GM18499 (cell line): ENCODE results near the gene STK39.

ENCODE experiments used
- ATAC-seq: cut with Tn5 transposase; IDR thresholded peaks from one replicate; pipeline ENCODE4 v1.9.1; 2021; ENCODE audit warnings: moderate number of reproducible peaks; ENCODE audit not compliant: insufficient read depth, unreplicated experiment

STK39 gene

DNA sequence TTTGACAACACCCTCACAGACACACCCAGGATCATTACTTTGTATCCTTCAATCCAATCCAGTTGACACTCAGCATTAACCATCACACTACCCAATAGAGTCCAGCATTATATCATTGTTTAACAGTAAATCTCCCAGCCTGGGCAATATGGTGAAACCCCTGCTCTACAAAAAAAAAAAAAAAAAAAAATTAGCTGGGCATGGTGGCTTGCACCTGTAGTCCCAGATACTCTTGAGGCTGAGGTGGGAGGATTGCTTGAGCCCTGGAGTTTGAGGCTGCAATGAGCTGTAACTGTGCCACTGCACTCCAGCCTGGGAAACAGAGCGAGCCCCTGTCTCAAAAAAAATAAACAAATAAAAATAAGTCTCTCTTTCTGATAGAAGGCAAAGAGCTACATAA, 304.0 kb downstream of the STK39 start:
- ATAC-seq = no peak

GRCh38 chr2:167942366-167943081, 304.9 kb downstream of the STK39 start:
- ATAC-seq = no peak

DNA sequence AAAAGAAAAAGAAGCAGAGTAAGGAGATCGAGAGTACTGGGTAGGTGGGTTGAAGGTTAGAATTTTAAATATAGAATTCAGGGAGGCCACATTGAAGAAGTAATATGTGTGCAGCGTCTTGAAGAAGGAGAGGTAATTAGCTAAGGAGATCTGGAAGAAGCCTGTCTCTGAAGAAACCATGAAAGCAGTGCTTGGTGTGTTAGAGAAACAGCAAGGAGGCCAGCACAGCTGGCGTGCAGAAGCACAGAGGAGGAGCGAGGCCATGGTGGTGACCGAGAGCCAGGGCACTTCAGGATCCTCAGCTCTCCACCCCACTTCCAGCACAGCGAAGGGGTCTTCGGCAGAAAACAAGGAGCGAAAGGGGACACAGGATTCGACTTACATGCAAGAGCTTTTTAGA, 305.8 kb downstream of the STK39 start:
- no peak for ATAC-seq

DNA sequence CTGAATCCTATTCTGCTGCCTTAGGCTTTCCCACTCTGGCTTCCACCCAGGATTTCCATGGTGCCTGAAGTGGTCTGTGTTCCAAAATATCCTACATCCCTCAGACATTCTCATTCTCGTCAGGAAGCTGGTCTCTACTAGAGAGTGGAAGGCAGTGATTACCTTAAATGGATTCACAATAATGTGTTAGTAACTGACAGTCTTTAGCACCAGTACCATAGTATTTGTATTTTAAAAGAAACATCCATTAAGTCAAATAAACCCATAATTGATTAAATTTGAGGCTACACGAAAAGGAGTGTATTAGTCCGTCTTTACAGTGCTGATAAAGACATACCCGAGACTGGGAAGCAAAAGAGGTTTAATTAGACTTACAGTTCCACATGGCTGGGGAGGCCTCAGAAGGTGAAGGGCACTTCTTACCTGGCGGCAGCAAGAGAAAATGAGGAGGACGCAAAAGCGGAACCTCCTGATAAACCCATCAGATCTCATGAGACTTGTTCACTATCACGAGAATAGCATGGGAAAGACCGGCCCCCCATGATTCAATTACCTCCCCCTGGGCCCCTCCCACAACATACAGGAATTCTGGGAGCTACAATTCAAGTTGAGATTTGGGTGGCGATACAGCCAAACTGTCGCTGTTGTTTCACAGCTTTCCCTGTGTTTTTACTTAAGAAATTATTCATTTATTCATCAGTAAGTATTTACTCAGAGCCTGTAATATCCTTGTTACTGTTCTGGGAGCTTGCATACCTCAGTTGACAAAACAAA, 306.5 kb downstream of the STK39 start:
- ATAC-seq = no peak

GRCh38 chr2:167940346-167940725, 307.1 kb downstream of the STK39 start:
- no peak for ATAC-seq

DNA sequence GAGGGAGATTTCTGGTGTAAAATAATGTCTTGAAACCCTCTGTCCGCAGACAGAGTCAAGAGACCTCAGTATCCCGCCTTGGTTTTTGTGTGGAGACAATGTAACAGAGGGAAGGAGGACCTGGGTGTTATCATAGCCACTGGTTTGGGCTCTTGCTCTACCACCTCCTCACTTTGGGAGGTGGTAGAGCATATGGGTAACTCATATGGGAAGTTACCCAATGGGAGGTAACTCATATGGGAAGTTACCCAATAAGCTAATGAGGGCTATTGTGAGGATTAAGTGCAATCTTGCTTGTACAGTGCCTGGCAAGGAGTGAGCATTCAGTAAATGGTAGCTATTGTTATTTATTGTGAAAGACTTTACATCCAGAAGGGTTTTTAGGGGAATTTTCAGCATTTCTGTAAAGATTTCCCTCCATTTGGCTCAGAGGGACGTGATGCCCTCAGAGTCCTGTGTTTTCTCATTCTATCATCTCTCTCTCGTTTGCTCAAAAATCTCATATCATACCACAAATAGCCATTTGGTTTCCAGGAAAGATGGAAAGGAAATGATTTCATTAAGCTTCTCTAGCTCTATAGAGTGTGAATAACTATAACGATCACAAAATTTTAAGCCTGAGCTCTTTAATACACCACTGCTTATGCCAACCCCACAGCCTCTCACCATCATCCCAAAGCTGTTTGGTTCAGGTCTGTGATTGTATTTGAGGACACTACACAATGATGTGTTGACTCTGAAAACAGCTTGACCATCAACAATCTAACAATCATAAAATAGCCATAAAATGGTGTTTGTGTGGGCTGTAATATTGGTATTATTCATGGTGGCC, 307.7 kb downstream of the STK39 start:
- ATAC-seq = no peak

GRCh38 chr2:167937403-167937802, 310.0 kb downstream of the STK39 start:
- no peak for ATAC-seq

DNA sequence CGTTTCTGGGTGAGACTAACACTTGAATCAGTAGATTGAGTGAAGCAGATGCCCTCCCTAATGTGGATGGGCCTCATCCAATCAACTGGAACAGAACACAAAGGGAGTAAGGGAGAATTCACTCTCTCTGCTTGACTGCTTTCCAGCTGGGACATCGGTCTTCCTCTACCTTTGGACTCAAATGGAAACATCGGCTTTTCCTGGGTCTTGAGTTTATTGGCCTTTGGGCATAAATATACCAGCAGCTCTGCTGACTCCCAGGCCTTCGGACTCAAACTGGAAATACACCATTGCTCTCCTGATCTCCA, 311.6 kb downstream of the STK39 start:
- no peak for ATAC-seq

GRCh38 chr2:167933097-167933814, 314.1 kb downstream of the STK39 start:
- ATAC-seq = no peak

DNA sequence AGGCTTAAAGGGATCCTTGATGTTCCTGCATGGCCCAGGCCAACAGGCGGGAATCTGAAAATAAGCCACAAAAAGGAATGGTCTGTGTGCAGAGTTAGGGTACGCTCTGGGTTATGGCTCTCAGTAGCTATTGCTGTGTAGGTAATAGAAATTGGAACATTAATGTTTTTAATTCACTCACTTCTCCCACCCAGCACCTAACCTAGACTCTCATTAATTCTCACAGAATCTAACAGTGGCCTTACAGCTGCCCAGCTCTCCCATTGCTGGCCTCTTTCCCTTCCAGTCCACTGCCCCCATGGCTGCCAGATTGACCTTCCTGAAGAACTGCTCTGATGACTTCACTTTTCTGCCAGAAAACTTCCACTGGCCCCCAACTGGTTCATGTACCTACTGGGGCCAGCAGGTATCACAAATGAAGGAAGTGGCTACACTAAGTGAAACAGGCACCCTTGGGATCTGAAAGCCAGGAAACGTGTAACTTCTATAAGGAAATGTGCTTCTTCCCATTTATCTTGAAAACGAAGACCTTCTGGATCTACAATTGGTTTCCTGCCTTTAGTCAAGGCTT, 315.2 kb downstream of the STK39 start:
- no peak for ATAC-seq

- no peak for ATAC-seq
Measured at GRCh38 chr2:167929484-167929883, 317.9 kb downstream of the STK39 start.

GRCh38 chr2:167928434-167928833, 319.0 kb downstream of the STK39 start:
- ATAC-seq = no peak

GRCh38 chr2:167925758-167926157, 321.6 kb downstream of the STK39 start:
- ATAC-seq = no peak

DNA sequence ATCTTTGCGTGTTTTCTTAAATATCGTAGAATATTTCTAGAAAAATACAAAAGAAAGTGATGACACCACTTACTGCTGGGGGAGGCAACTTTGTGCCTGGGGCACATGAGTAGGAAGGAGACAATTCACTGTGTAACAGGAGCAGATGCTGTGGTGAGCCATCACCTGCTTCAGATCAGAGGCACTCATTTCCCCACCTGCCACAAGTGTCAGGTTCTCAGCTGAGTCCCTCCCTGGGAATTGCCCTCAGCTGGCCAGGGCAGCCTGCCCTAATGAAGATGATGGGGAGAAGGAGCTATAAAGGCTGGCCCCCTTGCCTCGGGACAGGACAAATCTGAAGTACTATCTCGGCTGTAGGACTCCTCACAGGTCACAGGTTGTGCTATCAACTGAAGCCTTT, 322.8 kb downstream of the STK39 start:
- ATAC-seq = no peak

DNA sequence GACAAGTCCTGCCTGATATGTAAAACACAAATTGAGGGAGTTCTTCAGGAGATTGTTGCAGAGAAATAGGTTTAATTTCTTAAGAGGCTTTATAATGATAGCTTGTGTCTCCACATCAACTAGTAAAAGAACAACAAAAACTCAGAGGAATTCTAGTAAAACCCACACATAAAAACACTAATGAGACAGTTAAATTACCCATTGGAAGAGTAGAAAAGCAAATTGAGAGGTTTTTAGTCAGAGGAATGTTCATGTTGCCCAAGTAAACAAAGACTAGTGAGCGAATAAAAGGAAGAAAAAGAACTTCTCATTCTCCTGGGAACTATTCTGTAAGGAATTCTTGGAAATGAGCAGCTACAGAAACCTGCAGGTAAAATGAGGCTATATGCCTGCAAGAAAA, 330.6 kb downstream of the STK39 start:
- no peak for ATAC-seq

- ATAC-seq = no peak
Measured at GRCh38 chr2:167914969-167915368, 332.4 kb downstream of the STK39 start.

DNA sequence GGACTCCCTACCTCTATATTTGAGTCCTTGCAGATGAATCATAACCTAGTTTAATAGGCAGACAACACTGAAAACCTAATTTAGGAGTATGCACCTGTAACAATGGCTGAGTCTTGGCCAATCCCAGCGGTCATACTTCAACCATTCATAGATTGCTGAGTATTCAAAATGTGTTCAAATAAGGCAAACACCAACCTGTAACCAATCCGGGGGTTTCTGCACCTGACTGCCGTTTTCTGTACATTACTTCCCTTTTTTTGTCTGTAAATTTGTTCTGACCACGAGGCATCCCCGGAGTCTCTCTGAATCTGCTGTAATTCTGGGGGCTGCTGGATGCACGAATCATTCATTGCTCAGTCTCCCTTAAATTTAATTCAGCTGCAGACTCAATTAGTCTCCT, 338.6 kb downstream of the STK39 start:
- ATAC-seq = no peak

GRCh38 chr2:167905668-167906067, 341.7 kb downstream of the STK39 start:
- ATAC-seq = no peak
